Glomerular endothelial cell (primary cell): Measurements from ENCODE around the gene GPSM3. TPM values are rescaled to one million over a fixed set of nuclear protein-coding genes. Genes with fewer than 3 reads are reported as not detected.
"Not testable (repeated sequence)": the region's sequence is repeated elsewhere in the genome, so short reads cannot be mapped to it uniquely, and the experiment has no call there.

Source experiments
- DNase-seq: peaks from one replicate; pipeline ENCODE4 v3.0.0-alpha.2; 2011; ENCODE audit warnings: low read depth, low spot score; ENCODE audit errors: extremely low read depth
- total RNA-seq: library from RNA; depleted of rRNA; stranded (reverse); fragments of >200 nt; gene quantifications from 2 replicates; pipeline ENCODE4 v1.2.3, GENCODE V29; 2015

The GPSM3 gene
- total RNA-seq, 1 donor from 2014 or later = 15.5 TPM

DNA sequence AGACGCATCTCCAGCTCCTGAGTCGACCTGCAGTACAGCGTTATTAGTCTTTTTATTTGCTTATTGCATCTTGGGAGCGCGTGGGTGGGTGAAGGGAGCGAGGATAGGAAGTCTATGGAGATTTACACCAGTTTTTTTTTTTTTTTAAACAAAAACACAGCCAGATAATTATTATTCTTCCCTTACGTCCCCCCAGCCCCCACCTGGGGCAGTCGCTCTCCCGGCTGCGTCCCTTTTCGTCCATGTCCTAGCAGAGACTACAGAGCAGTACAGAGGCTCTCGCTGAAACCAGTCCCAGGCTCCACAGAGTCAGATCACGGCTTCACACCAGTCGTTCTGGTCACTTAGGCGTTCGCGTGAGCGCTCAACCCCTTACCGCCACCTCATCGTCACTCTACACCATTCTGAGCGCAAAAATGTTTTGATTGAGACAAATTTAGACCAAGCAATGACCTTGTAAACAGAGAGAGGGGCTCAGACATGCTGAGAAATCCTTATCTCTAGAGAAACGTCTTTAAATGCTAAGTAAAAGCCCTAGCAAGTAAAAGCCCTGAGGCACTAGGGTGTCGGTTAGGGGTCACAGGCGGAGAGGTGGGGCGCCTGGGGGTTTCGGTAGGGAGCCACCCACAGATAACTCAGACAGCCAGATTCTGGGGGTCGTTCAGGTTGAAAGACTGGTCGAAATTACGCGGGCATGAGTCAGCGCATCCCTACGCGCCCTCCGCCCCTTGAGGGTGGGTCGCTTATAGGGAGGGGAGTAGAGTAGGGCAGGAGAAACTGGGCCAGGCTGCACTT, 39.5 kb downstream of the GPSM3 start:
- no peak for DNase-seq

DNA sequence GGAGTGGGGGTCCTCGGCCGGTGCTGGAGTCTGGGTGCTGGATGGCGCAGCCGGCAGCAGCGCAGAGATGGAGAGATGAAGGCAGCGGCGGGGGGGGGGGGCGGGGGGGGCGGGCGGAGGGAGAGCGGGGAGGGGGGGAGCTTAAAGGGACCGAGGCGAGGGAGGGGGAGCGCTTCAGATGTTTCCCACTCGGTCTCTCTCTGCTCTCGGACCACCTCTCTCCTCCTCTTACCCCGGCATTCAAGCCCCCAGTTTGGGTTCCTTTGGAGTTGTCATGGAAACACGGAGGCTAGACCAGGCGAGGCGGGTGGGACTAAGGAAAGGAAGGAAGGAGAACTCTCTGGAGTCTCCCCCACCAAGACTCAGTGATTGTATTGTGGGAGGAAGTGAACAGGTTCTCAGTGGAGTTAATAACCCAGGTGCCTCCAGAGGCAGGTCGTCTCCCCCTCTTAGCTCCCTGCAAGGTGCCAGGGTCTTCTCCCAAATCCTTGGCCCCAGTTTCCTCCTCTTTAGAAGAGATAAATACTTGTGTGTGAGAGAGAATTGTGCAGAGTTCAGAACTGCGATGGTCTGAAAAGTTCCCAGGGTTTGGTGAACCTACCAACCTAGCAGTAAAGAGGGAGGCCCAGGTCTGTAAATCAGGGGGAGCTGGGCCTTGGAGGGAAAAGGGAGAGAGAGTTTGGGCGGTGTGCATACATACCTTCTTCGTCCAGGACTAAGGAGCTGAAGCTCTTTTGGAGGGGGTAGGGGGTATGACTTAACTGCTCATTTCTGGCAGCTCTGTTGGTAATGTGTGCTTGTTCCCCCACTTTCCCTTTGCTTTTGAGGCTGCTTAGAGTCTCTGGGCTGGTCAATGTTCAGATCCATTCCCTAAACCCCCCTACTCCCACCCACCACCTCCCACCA, 40.3 kb downstream of the GPSM3 start, which contains the start of gene PRRT1:
PRRT1 (minus strand) TSS at position 77 of the 906 bp plus-strand sequence. CDS start 112 bp downstream, outside the sequence.
- DNase-seq = no peak

DNA sequence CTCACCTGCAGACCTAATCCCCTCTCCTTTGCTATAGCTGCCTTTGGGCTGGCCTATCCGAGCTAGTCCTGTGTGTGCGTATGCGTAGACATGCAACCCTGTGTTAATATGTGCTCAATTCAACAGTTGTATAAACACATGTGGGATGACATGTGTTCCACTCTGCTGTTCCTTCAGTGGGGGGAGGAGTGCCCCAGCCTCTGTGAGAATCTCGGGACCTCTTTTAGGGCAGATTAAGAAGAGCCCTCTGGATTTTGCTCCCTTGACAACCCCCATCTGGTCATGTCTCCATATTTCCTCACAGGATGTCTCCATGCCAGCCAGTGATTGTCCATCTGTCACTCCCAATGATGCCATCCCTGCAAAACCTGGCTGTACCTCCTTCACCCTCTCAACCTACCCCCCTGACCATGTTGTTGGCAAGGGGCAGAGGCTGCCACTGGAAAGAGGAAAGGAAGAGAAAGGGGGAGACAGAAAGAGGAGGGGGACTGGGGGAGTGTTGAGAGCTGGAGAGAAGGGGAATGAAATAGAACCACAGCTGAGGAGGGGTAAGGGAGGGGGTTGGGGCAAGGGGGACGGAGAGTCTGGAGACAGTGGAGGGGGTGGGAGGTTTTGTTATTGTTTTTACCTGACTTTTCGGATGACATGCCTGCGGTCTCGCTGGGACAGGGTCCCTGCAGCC, 41.1 kb downstream of the GPSM3 start:
- DNase-seq = no peak

DNA sequence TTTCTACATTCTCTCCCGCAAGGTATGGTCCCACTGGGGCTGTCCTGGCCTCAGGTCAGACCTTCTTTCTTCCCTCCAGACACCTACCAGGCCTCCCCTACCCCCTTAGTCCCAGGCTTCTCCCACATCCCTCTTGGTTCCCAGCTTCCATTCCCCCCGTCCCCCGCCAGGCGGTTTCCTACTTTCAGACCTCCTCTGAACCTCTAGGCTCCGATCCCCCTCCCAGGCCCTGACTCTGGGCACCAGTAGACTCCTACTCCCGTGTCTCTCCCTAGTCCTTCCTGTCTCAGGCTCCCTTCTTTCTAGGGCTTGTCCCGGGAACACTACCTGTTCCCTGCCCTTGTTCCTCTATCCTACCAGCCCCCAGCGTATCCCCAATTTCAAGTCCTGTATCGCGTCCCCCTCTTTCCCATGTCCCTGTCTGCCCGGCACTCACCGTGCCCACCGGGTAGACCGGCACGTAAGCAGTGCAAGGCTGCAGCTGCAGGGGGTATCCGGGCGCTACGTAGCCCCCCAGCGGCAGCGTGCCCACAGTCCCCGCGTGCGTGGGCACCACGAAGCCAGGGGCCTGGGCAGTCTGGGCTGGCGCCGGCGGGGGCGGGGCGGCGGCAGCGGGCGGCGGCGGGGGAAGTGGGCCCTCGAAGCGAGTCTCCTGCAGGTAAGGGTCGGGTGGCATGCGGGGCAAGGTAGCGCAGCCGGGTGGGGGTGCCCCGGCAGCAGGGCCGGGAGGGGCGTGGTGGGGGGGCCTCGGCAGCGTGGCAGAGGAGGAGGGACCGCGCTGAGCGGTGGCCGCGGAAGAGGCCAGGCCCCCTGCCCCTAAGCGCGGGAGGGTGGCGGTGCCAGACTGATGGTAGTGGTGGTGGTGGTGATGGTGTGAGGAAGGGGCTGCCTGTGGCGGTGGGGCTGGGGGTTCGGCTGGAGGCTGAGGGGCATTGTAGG, 42.2 kb downstream of the GPSM3 start:
- DNase-seq = no peak

DNA sequence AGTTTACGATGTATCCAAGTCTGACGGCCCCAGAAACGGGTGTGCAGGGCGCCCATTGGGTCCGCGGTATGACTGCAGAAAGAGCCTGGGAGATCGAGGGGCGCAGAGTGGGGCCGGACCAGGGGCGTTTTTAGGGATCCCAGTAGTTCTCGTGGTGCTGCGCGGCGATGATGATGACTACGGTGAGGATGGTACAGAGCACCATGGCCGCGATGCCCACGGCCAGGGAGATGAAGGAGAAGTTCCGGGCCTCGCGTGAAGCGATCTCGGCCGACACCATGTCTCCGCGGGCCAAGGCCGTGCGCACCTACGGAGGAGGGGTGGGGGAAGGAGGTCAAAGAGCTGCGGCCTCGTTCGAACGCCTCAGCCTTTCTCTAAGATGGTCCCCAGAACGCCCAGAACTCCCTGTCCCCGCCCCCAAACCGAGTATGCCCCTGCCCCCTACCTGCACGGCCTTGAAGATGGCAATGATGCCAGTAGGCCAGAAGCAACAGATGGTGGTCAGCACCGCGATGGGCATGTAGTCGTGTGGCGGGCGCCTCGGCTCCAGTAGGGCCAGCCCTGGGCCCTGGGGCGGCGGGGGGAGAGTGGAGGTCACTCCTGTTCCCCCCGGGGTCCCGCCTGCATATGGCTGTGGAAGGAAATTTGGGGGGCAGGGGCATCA, 43.2 kb downstream of the GPSM3 start:
- DNase-seq = no peak

DNA sequence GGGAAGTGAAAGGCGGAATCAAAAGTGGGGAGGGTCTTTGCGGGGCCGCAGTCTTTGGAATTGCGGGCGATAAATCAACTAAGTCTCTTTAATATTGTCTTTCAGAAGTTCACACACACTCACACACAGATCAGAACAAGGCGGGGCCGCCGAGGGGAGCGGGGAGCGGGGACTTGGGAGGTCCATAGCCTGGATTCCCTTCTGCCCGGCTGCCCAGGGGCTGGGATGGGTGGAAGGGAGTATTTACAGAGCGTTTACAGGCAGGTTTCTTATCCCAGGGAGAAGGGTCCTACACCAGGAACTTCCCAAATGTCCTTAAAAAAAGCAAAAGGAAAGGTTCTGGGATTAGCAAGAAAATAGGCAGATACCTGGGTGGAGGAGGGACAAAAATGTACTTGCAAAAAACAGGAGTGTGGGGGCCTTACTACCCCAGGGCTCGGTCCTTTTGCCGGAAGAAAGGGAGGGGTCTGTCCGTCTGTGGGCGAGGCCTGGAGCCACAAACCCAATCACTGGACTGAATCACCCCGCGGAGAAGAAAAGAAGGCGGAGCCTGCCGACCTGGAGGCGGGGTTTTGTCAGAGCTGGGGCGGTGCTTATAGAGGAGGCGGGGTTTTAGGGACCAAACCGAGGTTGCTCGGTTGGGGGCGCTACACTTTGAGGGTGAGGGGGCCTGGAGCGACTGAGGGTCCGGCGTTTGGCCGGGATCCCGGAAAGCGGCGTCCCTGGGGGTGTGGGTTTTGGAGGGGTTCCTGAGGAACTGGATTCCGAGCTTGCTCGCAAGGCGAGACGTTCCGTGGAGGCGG, 44.0 kb downstream of the GPSM3 start:
- no peak for DNase-seq

DNA sequence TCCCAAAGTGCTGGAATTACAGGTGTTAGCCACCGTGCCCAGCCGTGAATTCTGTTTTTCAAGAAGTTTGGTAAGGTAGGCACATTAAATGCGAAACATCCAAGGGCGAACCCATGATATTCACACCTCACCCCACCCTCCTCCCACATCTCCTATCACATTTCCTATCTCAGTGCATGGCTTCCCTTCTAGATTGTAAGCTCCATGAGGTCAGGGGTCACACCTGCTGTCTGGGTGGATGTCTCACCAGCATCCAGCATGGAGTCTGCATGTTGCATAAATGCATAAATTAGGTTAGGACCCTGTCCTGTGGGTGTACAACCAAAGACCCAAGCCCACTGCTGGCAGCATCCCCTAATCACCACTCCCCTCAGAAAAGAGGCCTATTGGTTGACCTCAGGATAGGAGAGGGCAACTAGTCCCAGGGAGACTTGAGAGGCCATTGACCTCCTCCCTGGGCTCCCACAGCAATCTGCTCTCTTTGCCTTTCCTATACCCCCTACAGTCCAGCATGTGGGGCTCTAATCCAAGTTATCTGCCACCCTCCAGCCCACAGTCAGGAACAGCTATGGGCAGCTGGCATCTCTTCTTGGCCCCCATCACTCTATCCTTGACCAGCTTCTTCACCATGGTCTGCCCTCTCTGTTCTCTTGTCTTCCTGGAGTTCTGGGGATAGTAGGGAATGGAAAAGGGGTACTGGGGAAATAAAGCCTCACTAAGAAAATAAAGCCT, 44.9 kb downstream of the GPSM3 start:
- DNase-seq = no peak

DNA sequence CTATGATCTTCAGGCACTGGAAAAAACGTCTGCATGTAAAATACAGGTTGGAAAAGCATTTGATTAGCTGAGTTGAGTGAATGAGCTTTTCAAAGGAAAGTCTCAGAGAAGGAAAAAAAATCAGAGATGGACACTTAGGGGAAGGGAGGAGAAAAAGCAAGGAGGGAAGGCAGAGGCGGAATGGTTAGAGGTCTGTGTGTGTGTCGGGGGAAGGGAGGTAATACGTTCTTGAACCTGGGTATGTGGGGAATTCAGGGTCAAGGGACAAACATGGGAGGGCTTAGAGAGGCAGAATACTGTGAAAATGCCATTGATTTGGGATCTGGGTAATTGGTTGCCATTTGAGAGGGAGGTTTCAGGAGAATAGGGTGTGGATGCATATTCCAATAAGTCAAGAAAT, 45.8 kb downstream of the GPSM3 start:
- DNase-seq = no peak

DNA sequence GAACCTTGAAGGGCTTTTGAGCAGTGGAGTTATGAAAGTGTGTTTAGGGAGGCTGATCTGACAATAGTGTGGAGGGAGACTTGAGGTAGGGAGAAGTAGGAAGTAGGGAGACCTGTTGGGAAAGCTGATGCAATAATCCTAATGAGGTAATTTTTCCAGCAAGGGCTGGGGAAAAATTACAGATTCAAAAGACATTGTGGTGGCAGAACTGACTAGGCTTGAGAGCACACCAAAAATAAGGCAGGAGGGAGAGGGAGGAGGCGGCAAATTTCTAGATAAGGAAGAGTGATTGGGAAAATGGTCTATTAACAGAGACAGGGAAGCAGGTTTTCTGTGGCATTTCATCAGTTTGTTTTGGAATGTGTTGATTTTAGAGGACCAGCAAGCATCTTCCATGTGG, 46.2 kb downstream of the GPSM3 start:
- DNase-seq = no peak

DNA sequence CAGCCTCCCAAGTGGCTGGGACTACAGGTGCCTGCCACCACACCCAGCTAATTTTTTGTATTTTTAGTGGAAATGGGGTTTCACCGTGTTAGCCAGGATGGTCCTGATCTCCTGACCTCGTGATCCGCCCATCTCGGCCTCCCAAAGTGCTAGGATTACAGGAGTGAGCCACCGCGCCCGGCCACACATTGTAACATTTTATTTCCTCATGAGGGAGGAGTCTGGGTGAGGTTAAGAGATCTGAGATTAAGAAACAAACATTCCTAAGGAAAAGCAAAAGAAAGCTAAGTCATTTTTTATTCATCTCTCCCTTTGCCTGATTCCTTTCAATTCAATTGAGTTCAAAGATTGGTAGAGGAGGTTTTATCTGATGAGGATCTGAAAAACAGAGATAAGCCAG, 48.2 kb downstream of the GPSM3 start:
- not testable (repeated sequence) for DNase-seq

Other genes starting within 250 kb of the GPSM3 start
- gene CFB, start 246.5 kb downstream of the GPSM3 start, total RNA-seq = 0.53 and 2.3 TPM in 2 replicates
- gene NELFE, start 233.7 kb downstream of the GPSM3 start, total RNA-seq = 101 and 117 TPM in 2 replicates
- 42.1 and 46.3 TPM in 2 replicates for gene SKIC2, start 233.5 kb downstream of the GPSM3 start, total RNA-seq
- gene DXO, start 220.5 kb downstream of the GPSM3 start, total RNA-seq = 16.6 and 17.3 TPM in 2 replicates
- 1.3 and 1.8 TPM in 2 replicates for gene C4A, start 210.6 kb downstream of the GPSM3 start, total RNA-seq
- gene C4B, start 177.8 kb downstream of the GPSM3 start, total RNA-seq = 1.1 and 1.3 TPM in 2 replicates
- not detected in 2 replicates for gene CYP21A2, start 154.2 kb downstream of the GPSM3 start, total RNA-seq
- gene TNXB, start 83.3 kb downstream of the GPSM3 start, total RNA-seq = 1.5 and 1.7 TPM in 2 replicates
- 46.3 and 87.6 TPM in 2 replicates for gene ATF6B, start 64.4 kb downstream of the GPSM3 start, total RNA-seq
- 3.0 and 5.5 TPM in 2 replicates for gene FKBPL, start 62.4 kb downstream of the GPSM3 start, total RNA-seq
- 0.39 and 0.70 TPM in 2 replicates for gene PRRT1, start 40.7 kb downstream of the GPSM3 start, total RNA-seq
- gene PPT2, start 38.5 kb downstream of the GPSM3 start, total RNA-seq = 18.0 and 54.3 TPM in 2 replicates
- 6.1 and 7.1 TPM in 2 replicates for gene EGFL8, start 28.0 kb downstream of the GPSM3 start, total RNA-seq
- gene AGPAT1, start 16.6 kb downstream of the GPSM3 start, total RNA-seq = 58.8 and 60.7 TPM in 2 replicates
- gene RNF5, start 14.2 kb downstream of the GPSM3 start, total RNA-seq = 72.6 and 88.0 TPM in 2 replicates
- 0.19 and 6.1 TPM in 2 replicates for gene AGER, start 8.4 kb downstream of the GPSM3 start, total RNA-seq
- gene PBX2, start 2.4 kb downstream of the GPSM3 start, total RNA-seq = 38.3 and 72.2 TPM in 2 replicates
- 66.1 and 242 TPM in 2 replicates for gene NOTCH4, start 31.4 kb upstream of the GPSM3 start, total RNA-seq
- gene TSBP1, start 179.3 kb upstream of the GPSM3 start, total RNA-seq = not detected in 2 replicates
- gene BTNL2, start 214.5 kb upstream of the GPSM3 start, total RNA-seq = not detected in 2 replicates
- gene HLA-DRA, start 247.2 kb upstream of the GPSM3 start, total RNA-seq = 0.41 TPM in 1 of 2 replicates, not detected in the other